ENCODE data around the gene TBC1D3B.

GRCh38 chr17:36204724-36205500 is 28.5 kb upstream of the TBC1D3B start:
- TF ChIP-seq ZZZ3 (IDR thresholded peaks at IDR 0.05; ENCODE audit: control insufficient read depth, insufficient read length, low read depth): no peak
- no peak for TF ChIP-seq CTCF (IDR thresholded peaks at IDR 0.05 in 2 of 3, conservative IDR thresholded peaks at IDR 0.05 in 1 of 3; ENCODE audit: control insufficient read depth in 2 of 3, extremely low read depth in 1 of 3, insufficient read depth in 1 of 3, low read depth in 3 of 3, low read length in 3 of 3)
- TF ChIP-seq EGR1 (IDR thresholded peaks at IDR 0.05; ENCODE audit: borderline replicate concordance in 1 of 2, low read depth in 2 of 2, low read length in 2 of 2): no peak
- TF ChIP-seq JUNB (IDR thresholded peaks at IDR 0.05): no peak
- TF ChIP-seq ZBTB11 (CRISPR knock-in tag; IDR thresholded peaks at IDR 0.05): no peak
